Right lobe of liver (tissue), 6 donors: Measurements from ENCODE around the gene SEC23A. TPM values are rescaled to one million over a fixed set of nuclear protein-coding genes. Genes with fewer than 3 reads are reported as not detected.
A peak's percentile ranks its signal among the peaks of the same experiment; 100 is the strongest.
"Not testable (repeated sequence)": the region's sequence is repeated elsewhere in the genome, so short reads cannot be mapped to it uniquely, and the experiment has no call there.

Source experiments
- ATAC-seq, 4 donors: fragments of 200-7000 bp; cut with Tn5 transposase; one replicate each; pipeline ENCODE4 v1.9.1; 2020; ENCODE audit warnings: mild to moderate bottlenecking in 4 of 4, moderate library complexity in 4 of 4
- DNase-seq, 3 donors: peaks; one replicate each; pipeline ENCODE4 v3.0.0-alpha.2; 2020
- H3K27ac ChIP-seq, 3 donors: fragments of 200-600 bp; one replicate each; pipeline ENCODE4 v1.8.0; 2022
- H3K27me3 ChIP-seq, 2 donors: fragments of 200-600 bp; one replicate each; pipeline ENCODE4 v1.8.0; 2022
- H3K36me3 ChIP-seq, 4 donors: fragments of 200-600 bp; sonication (generic) in 1 of 4; one replicate each; pipeline versions ENCODE4 v1.5.1 to v1.8.0; 2017 to 2022; ENCODE audit warnings: control low read depth in 1 of 4
- H3K4me1 ChIP-seq, 4 donors: fragments of 200-600 bp; sonication (generic) in 1 of 4; one replicate each; pipeline versions ENCODE4 v1.5.1 to v1.8.0; 2017 to 2022; ENCODE audit warnings: control low read depth in 1 of 4
- H3K4me3 ChIP-seq, 3 donors: fragments of 200-600 bp; one replicate each; pipeline ENCODE4 v1.8.0; 2022
- H3K9me3 ChIP-seq, 4 donors: fragments of 200-600 bp; sonication (generic) in 1 of 4; one replicate each; pipeline versions ENCODE4 v1.5.1 to v1.8.0; 2017 to 2022; ENCODE audit warnings: control low read depth in 1 of 4
- POLR2A ChIP-seq: fragments of 450-650 bp; IDR thresholded peaks from one replicate; pipeline ENCODE4 v1.6.1; 2017; ENCODE audit warnings: antibody characterized with exemption, mild to moderate bottlenecking
- WGBS: methylation state at CpG from one replicate; pipeline ENCODE4 v1.1.6; 2018; ENCODE audit warnings: low coverage, low lambda C conversion rate; ENCODE audit not compliant: insufficient coverage; ENCODE audit errors: missing lambda C conversion rate; 5-methylcytosine and 5-hydroxymethylcytosine counted together
- intact Hi-C, 2 donors: fragments of 100-400 bp; cut with DNase I; formaldehyde crosslinking; loops; one replicate each; pipeline versions ENCODE4 v1.11.2 to v1.14.1; 2022
- long read RNA-seq: library from polyadenylated mRNA; unstranded; transcript quantifications from one replicate; pipeline ENCODE4 v2.0.0, GENCODE V29; 2019
- total RNA-seq, 6 experiments: library from RNA; depleted of rRNA in 2 of 6; stranded (reverse); fragments of >200 nt in 2 of 6; fragmentation: NEBNext Ultra II Directional in 3 of 6; extraction: Animal tissue kit (Norgen Biotek cat#: 25700) in 3 of 6; gene quantifications; one replicate each; pipeline versions ENCODE4 v1.1.0 to v1.2.4, GENCODE V29; 2016 to 2023
- TF ChIP-seq, protein P1 (sequence below), 4 donors: fragments of 200-600 bp in 3 of 4; fragments of 450-650 bp in 1 of 4; IDR thresholded peaks; one replicate each; pipeline versions ENCODE4 v1.5.1 to v1.8.0; 2016 to 2022; ENCODE audit warnings: antibody characterized with exemption in 4 of 4, mild to moderate bottlenecking in 2 of 4
- donor health status: DM: no; HTN: yes; CAD: no.
- donor health status: DM: no; HTN: no; CAD: no.
- donor health status: DM: no; HTN: no; CAD: no.
- donor health status: DM: no; HTN: yes; CAD: no.
- donor health status: DM: no; HTN: yes; CAD: no.

The SEC23A gene
- 100 to 1,000 TPM in 2 of 6 experiments, 10 to 100 TPM in 4; 69.2 to 107 (median 88.1) TPM for total RNA-seq
- long read RNA-seq, full-length matches to known transcripts: 2 of 5 reads
- long read RNA-seq, partial matches to known transcripts: 3 of 5 reads
- long read RNA-seq, other reads (novel, unspliced or antisense): 0 of 5 reads

DNA sequence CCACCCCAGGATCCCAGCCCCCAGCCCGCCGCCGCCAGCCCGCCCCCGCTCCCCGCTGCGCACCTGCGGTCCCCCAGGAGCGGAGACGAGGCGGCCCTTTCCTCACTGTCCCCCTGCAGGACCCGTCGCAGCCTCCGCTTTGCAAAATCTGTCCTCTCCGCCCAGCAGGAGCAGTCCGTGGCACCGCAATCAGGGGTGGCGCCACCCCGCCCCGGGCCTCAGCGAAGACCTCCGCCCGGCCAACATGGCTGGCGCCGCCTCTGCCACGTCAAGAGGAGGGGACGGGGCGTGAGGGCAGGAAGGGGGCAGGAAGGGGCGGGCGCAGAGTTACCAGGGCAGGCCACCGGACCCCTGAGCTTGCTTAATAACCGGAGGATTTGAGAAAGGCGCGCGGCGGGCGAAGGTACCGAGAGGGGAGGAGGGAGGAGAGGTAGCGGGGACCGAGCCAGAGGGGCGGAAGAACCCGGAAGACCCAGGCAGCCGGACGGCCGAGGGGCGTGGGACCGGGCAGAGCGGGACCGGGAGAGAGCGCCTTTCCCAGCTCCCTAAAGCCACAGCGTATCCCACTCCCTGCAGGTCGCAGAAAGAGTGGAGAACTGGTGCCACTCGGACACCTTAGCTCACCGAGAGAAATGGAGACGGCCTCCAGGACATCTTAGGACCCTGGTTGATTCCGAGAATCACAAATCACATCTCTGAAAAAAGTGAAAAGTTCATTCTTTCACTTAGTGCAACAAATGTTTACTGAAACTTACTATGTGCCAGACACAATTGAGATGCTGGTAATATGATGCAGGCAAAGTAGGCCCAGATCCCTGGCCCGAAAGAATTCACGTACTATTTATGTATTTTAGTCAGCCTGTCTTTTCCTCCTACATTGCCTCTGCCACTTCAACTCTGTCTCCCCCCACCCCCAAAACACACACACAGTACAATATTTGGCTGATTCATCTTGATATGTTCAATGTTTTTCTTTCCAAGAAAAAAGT is at the start of gene SEC23A:
TSS of gene SEC23A (minus strand) at position 267 of the 989 bp plus-strand sequence. CDS start 7,117 bp downstream, outside the sequence.
- H3K27me3 ChIP-seq: no peaks in the 10 kb centered on the region
- H3K9me3 ChIP-seq: no peaks in the 10 kb centered on the region
- TF ChIP-seq, protein P1, sequence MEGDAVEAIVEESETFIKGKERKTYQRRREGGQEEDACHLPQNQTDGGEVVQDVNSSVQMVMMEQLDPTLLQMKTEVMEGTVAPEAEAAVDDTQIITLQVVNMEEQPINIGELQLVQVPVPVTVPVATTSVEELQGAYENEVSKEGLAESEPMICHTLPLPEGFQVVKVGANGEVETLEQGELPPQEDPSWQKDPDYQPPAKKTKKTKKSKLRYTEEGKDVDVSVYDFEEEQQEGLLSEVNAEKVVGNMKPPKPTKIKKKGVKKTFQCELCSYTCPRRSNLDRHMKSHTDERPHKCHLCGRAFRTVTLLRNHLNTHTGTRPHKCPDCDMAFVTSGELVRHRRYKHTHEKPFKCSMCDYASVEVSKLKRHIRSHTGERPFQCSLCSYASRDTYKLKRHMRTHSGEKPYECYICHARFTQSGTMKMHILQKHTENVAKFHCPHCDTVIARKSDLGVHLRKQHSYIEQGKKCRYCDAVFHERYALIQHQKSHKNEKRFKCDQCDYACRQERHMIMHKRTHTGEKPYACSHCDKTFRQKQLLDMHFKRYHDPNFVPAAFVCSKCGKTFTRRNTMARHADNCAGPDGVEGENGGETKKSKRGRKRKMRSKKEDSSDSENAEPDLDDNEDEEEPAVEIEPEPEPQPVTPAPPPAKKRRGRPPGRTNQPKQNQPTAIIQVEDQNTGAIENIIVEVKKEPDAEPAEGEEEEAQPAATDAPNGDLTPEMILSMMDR (IDR thresholded peaks at IDR 0.05): no peak
- peak; percentile 90 for TF ChIP-seq POLR2A
- WGBS: under 1% methylated on average over 14 of the region's 58 CpGs
- H3K4me1 ChIP-seq: peaks cover 0 to 27% (median 8%) of the 10 kb centered on the region in 4 donors
- peak within 1 kb of the TSS; percentile 90 to 93 (median 90) for H3K4me3 ChIP-seq
- H3K36me3 ChIP-seq: no peaks in the 10 kb centered on the region
- ATAC-seq (peak; percentile 96 to 99 (median 97)), DNase-seq (peak; percentile 95 to 98 (median 97))
- intact Hi-C loops: no loop called here
- peak within 1 kb of the TSS; percentile 97 to 99 (median 99) for H3K27ac ChIP-seq

DNA sequence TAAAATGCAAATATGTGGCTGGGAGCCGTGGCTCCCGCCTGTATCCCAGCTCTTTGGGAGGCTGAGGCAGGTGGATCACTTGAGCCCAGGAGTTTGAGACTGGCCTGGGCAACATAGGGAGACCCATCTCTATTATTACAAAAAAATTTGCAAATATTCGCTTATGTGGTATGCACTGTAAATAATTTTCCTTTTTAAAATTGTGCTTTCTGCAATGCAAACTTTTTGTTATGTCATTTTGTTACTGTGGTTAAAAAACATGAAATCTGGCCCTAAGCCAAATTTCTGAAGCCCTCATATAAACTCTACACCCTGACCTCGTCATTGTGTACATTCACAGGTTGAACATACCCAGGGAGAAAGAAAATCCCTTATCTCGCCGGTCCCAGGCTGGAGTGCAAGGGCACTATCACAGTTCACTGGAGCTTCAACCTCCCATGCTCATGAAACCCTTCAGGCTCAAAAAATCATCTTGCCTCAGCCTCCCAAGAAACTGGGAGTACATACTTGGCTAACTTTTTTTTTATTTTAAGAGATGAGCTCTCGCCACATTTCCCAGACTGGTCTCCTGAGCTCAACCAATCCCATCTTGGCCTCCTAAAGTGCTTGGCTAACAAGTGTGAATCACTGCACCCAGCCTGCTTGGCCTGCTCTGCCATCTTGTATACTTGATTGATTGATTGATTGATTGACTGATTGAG is 42.4 kb upstream of the SEC23A start:
- DNase-seq (no peak), ATAC-seq (peak; percentile 70 to 93 (median 79))
- 49% methylated on average over 7 of the region's 7 CpGs for WGBS
- no peaks in the 10 kb centered on the region for H3K9me3 ChIP-seq
- no peak overlapping the region for H3K4me3 ChIP-seq
- H3K27me3 ChIP-seq: no peaks in the 10 kb centered on the region
- H3K36me3 ChIP-seq: peaks cover 0 to 35% (median 5%) of the 10 kb centered on the region in 4 donors
- TF ChIP-seq, protein P1 (IDR thresholded peaks at IDR 0.05): no peak
- TF ChIP-seq POLR2A: no peak
- intact Hi-C loops: no loop called here
- H3K27ac ChIP-seq: no peak overlapping the region
- peaks cover 0 to 21% (median 7%) of the 10 kb centered on the region in 4 donors for H3K4me1 ChIP-seq

DNA sequence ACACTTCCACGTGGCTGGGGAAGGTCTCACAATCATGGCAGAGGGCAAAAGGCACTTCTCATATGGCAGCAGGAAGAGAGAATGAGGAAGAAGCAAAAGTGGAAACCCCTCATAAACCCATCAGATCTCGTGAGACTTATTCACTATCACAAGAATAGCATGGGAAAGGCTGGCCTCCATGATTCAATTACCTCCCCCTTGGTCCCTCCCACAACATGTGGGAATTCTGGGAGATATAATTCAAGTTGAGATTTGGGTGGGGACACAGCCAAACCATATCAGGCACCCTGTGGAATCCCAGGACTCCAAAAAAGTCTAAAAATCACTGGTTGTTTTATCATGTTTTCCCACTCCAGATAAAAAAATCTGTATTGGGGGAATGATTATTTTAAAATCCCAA is 40.2 kb upstream of the SEC23A start:
- peak overlapping the region in 2 of 3 donors; percentile 11 to 40 for H3K27ac ChIP-seq
- DNase-seq, H3K9me3 ChIP-seq, intact Hi-C loops, H3K4me3 ChIP-seq, H3K27me3 ChIP-seq, ATAC-seq: not testable (repeated sequence)
- H3K36me3 ChIP-seq: peaks cover 0 to 13% (median 0%) of the 10 kb centered on the region in 4 donors
- peaks cover 0 to 21% (median 7%) of the 10 kb centered on the region in 4 donors for H3K4me1 ChIP-seq
- WGBS: 58% methylated on average over 2 of the region's 2 CpGs

DNA sequence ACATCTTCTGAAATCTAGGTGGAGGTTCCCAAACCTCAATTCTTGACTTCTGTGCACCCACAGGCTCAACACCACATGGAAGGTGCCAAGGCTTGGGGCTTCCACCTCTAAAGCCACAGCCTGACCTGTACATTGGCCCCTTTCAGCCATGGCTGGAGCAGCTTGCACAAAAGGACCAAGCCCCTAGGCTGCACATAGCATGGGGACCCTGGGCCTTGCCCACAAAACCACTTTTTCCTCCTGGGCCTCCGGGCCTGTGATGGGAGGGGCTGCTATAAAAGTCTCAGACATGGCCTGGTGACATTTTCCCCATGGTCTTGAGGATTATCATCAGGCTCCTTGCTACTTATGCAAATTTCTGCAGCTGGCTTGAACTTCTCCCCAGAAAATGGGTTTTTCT is 38.6 kb upstream of the SEC23A start:
- no CpG with 5 or more reads among the region's 1 CpG for WGBS

DNA sequence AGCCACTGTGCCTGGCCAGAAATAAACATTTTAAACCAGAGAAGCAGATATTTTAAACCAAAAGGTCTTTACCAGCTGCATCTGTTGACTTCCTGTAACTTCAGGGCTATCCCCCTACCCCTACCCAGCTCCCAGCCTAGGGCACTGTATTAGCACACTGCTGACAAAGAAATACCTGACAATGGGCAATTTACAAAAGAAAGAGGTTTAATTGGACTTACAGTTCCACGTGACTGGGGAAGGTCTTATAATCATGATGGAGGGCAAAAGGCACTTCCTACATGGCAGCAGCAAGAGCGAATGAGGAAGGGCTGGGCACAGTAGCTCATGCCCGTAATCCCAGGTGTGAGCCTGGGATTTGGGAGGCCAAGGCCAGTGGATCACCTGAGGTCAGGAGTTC is 37.1 kb upstream of the SEC23A start:
- intact Hi-C loops: no loop called here
- no peak for ATAC-seq
- peaks cover 0 to 29% (median 5%) of the 10 kb centered on the region in 4 donors for H3K36me3 ChIP-seq
- H3K27ac ChIP-seq: no peak overlapping the region
- no peaks in the 10 kb centered on the region for H3K27me3 ChIP-seq
- DNase-seq: no peak
- H3K4me3 ChIP-seq: no peak overlapping the region
- no peaks in the 10 kb centered on the region for H3K9me3 ChIP-seq
- peaks cover 0 to 15% (median 4%) of the 10 kb centered on the region in 4 donors for H3K4me1 ChIP-seq
- TF ChIP-seq, protein P1 (IDR thresholded peaks at IDR 0.05): no peak
- TF ChIP-seq POLR2A: no peak
- WGBS: 96% methylated on average over 3 of the region's 3 CpGs

More for the DNA sequence above, 38.6 kb upstream of the SEC23A start:
- DNase-seq, H3K9me3 ChIP-seq, H3K27ac ChIP-seq, H3K27me3 ChIP-seq, intact Hi-C loops, H3K4me3 ChIP-seq, ATAC-seq: not testable (repeated sequence)
- Histone ChIP-seq H3K4me1 (peaks cover 0 to 21% (median 7%) of the 10 kb centered on the region in 4 donors), H3K36me3 (peaks cover 0 to 18% (median 5%) of the 10 kb centered on the region in 4 donors)
